PFSK-1 (cell line): ENCODE results near the gene CDC42.

ENCODE experiments used
- FOXP2 ChIP-seq: optimal IDR thresholded peaks from 2 replicates; pipeline ENCODE3; 2011; ENCODE audit warnings: borderline replicate concordance, control low read depth, inconsistent platforms; ENCODE audit not compliant: insufficient read depth; ENCODE audit errors: extremely low read length, extremely low read depth
- POLR2AphosphoS5 ChIP-seq: IDR thresholded peaks from 2 replicates; pipeline ENCODE4 v1.6.1; 2012; ENCODE audit warnings: low read depth, mild to moderate bottlenecking, control low read depth, low read length, moderate library complexity
- SIN3A ChIP-seq: IDR thresholded peaks from 2 replicates; pipeline ENCODE4 v1.6.1; 2012; ENCODE audit warnings: mild to moderate bottlenecking, low read length, moderate library complexity, borderline replicate concordance; ENCODE audit not compliant: insufficient read depth
- TAF1 ChIP-seq: IDR thresholded peaks from 2 replicates; pipeline ENCODE4 v1.6.1; 2012; ENCODE audit warnings: low read length, control low read depth, borderline replicate concordance; ENCODE audit not compliant: insufficient read depth
- TF ChIP-seq, protein P1 (sequence below), 2 experiments: IDR thresholded peaks; 2 replicates each; pipeline versions ENCODE4 v1.6.1 to v1.8.0; 2011 to 2012; ENCODE audit warnings: low read depth in 2 of 2, low read length in 2 of 2, control low read depth in 1 of 2, inconsistent platforms in 1 of 2, mild to moderate bottlenecking in 1 of 2, moderate library complexity in 1 of 2; ENCODE audit not compliant: insufficient read depth in 1 of 2

DNA sequence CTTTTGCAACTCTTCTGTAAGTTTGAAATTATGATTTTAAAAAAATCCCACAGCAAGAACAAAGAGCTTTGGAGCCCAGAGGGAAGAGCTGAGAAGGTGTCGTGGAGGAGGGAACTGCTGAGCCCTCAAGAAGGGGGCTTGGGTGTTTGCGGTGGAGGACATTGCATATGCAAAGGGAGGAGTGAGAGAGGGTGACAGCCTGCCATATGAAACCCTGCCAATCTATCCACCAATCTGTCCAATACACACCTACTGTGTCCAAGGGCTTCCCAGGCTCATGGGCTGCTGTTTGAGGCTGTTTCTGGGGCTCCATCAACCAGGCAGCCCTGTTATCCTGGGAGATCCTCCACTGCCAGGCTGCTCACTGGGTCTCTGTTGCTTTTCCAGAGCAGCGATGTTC lies 75.2 kb downstream of the CDC42 start:
- TF ChIP-seq POLR2AphosphoS5 (no peak), SIN3A (no peak), TAF1 (no peak), FOXP2 (no peak)
- TF ChIP-seq, protein P1, sequence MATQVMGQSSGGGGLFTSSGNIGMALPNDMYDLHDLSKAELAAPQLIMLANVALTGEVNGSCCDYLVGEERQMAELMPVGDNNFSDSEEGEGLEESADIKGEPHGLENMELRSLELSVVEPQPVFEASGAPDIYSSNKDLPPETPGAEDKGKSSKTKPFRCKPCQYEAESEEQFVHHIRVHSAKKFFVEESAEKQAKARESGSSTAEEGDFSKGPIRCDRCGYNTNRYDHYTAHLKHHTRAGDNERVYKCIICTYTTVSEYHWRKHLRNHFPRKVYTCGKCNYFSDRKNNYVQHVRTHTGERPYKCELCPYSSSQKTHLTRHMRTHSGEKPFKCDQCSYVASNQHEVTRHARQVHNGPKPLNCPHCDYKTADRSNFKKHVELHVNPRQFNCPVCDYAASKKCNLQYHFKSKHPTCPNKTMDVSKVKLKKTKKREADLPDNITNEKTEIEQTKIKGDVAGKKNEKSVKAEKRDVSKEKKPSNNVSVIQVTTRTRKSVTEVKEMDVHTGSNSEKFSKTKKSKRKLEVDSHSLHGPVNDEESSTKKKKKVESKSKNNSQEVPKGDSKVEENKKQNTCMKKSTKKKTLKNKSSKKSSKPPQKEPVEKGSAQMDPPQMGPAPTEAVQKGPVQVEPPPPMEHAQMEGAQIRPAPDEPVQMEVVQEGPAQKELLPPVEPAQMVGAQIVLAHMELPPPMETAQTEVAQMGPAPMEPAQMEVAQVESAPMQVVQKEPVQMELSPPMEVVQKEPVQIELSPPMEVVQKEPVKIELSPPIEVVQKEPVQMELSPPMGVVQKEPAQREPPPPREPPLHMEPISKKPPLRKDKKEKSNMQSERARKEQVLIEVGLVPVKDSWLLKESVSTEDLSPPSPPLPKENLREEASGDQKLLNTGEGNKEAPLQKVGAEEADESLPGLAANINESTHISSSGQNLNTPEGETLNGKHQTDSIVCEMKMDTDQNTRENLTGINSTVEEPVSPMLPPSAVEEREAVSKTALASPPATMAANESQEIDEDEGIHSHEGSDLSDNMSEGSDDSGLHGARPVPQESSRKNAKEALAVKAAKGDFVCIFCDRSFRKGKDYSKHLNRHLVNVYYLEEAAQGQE (IDR thresholded peaks at IDR 0.05; ENCODE audit: insufficient read depth in 1 of 2, low read depth in 2 of 2, low read length in 2 of 2), result no peak
